Epidermal melanocyte (primary cell): ENCODE results near the gene KASH5.
"Not testable (repeated sequence)": the region's sequence is repeated elsewhere in the genome, so short reads cannot be mapped to it uniquely, and the experiment has no call there.

Experiments used
- DNase-seq: peaks from one replicate; pipeline ENCODE4 v3.0.0; 2011; ENCODE audit warnings: low spot score; ENCODE audit not compliant: insufficient read length

The KASH5 gene

GRCh38 chr19:49435670-49436069, 47.6 kb downstream of the KASH5 start:
- DNase-seq, result peak; percentile 8

DNA sequence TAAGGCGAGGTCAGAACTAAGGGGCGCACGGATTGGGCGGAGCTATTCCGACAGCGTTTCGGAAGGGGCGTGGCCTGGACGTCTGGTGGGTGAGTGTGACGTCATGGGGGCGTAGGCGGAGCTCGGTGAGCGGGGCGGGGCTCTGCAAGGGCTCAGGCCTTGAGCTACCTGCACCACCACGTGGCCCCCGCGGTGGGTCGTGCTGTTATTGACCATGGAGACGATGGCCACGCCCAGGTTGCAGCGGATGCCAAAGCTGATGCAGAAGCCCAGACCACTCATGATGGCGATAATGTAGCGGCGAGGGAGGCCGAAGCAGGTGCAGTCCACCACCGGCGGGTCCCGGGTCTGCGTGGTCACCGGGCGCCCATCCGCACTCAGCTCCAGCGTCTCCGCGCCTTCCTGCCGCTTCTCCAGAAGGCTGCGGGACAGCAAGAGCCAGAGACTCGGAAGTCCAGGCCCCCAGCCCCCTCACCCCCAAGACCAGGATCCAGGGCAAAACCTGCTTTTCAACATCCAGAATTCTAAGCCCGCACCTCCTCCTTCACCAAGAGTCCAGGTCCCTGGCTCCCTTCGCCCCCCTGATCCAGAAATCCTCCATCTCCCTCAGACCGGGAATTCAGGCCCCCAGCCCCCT, 48.5 kb downstream of the KASH5 start:
- peak; percentile 12 for DNase-seq

- peak; percentile 14 for DNase-seq
Observed at GRCh38 chr19:49437231-49437630, 49.2 kb downstream of the KASH5 start.

DNA sequence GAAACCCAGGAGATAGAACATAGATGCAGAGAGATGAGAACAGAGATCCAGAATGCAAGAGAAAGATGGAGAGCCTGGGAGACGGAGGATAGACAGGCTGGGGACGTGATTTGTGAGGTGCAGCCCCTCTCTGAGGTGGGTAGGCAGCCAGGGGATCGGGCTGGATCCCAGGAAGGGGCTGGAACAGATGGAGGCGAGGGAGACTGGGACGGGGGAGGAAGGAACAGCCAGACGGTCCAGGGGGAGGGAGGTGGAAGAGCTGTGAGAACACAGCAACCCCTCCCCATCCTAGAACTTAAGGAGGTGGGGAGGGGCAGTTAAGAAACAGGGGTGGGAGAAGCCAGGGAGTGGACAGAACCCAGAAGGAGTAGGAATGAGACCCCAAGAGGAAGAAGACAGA, 50.2 kb downstream of the KASH5 start:
- no peak for DNase-seq

GRCh38 chr19:49439836-49440235, 51.8 kb downstream of the KASH5 start:
- peak; percentile 17 for DNase-seq

DNA sequence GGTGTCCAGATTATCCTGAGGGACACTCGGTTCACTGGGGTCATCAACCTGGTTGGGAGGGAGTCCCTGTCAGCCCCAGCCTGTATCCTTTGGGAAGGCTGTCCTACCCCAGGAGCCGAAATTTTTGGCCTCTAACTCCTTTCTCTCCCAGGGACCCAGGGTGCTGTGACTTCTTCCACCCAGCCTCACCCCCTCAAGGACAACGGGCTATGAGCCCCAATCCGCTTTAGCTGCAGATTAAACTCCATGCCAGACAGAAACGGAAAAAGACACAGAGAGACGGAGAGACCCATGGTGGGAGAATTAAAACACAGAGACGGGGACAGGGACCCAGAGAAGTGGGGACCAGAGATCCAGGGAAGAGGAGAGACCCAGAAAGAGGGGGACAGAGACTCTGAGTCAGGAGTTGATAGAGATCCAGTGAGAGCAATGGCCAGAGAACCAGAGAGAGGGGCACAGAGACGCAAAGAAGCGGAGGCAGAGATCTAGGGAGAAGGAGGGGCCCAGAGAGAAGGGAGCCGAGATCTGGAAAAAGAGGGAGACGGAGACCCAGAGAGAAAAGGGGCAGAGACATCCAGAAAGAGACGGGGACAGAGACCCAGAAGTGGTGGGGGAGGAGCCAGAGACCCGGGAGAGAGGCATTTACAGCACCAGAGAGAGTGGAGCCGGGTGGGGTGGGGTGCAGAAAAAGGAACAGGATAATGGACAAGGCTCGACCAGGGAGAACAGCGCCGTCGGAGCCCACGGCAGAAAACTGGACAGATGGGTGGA, 52.6 kb downstream of the KASH5 start:
- DNase-seq, result peak; percentile 17

- peak; percentile 16 for DNase-seq
Observed at GRCh38 chr19:49441210-49441959, 53.3 kb downstream of the KASH5 start, which contains the start of gene SLC17A7. Gene SLC17A7 (minus strand): TSS chr19:49441527. CDS start chr19:49441379, 148 bp downstream.

DNA sequence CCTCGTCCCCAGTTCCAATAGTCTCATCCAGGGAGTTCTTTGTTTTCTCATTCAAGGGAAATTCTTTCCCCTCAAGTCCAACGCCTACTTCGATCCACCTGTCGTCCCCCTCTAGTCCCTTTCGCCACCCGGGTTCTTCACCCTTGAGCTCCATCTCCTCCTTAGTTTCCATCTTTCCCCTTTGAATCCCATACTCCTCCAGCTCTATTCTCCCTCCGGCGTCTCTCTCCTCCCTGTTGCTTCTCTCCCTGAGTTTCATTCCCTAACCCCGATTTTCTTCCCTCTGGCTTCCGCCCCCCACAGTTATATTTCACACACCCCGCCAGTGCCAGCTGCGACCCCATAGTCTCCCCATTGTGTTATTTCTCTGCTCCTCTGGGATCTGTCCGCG, 53.9 kb downstream of the KASH5 start:
- DNase-seq, result peak; percentile 20

- DNase-seq, result peak; percentile 56
Observed at GRCh38 chr19:49442354-49442753, 54.3 kb downstream of the KASH5 start.

DNA sequence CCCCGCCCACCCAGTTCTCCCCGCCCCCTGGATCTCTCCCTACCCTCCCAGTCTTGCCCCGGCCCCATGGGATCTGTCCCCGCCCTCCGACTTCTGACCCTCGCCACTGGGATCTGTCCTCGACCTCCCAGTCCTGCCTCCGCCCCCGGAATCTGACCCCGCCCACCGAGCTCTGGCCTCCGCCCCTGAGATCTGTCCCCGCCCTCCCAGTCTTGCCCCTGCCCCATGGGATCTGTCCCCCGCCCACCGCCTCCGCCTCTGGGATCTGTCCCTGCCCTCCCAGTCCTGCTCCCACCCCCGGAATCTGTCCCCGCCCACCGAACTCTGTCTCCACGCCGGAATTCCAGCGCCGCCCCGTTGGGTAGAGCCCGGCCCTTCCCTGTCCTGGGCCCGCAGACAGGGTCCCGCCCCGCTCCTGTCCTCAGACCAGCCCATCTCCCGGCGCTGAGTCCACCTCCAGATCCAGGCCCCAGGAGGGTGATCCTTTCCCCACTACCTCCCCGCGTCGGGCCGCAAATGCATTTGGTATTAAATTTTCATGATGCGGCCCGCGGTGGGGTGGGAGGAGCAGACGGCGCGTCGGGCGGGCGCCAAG, 54.8 kb downstream of the KASH5 start:
- peak; percentile 92 for DNase-seq

GRCh38 chr19:49443366-49444099, 55.5 kb downstream of the KASH5 start:
- peak; percentile 92 for DNase-seq

- not testable (repeated sequence) for DNase-seq
Observed at GRCh38 chr19:49444100-49444700, 56.2 kb downstream of the KASH5 start.

DNA sequence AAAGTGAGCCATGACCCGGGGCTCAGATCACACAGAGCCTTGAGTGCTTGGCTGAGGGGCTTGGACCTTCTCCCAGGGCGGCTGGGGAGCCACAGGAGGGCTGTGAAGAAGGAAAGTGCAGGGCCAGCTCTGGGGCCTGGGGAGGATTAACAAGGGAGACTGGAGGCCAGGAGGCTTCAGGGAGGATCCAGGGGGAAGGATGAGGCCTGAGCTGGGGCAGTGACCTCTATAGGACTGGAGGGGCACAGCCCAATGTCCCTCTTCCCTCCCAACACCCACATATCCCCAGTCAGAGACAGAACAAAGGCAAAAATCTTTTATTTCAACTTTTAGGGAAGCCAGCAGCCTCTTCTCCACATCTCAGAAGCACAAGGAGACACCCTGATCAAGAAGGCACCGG, 57.9 kb downstream of the KASH5 start:
- no peak for DNase-seq

- peak; percentile 11 for DNase-seq
Observed at GRCh38 chr19:49447485-49448431, 59.7 kb downstream of the KASH5 start.

- no peak for DNase-seq
Observed at GRCh38 chr19:49448432-49448786, 60.4 kb downstream of the KASH5 start.

DNA sequence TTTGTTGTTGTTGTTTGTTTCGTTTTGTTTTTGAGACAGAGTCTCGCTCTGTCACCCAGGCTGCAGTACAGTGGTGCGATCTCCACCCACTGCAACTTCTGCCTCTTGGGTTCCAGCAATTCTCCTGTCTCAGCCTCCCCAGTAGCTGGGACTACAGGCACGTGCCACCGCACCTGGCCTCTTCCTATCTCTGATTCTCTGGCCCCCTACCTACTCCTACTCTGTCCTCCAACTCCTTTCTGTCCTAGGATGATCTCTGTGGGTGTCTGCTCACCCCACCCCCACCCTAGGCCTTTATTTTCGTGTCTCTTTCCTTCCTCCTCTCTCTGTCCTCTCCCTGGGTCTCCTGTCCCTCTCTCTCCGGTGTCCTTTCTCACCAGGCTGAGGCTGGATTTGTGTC, 62.4 kb downstream of the KASH5 start:
- DNase-seq, result no peak

DNA sequence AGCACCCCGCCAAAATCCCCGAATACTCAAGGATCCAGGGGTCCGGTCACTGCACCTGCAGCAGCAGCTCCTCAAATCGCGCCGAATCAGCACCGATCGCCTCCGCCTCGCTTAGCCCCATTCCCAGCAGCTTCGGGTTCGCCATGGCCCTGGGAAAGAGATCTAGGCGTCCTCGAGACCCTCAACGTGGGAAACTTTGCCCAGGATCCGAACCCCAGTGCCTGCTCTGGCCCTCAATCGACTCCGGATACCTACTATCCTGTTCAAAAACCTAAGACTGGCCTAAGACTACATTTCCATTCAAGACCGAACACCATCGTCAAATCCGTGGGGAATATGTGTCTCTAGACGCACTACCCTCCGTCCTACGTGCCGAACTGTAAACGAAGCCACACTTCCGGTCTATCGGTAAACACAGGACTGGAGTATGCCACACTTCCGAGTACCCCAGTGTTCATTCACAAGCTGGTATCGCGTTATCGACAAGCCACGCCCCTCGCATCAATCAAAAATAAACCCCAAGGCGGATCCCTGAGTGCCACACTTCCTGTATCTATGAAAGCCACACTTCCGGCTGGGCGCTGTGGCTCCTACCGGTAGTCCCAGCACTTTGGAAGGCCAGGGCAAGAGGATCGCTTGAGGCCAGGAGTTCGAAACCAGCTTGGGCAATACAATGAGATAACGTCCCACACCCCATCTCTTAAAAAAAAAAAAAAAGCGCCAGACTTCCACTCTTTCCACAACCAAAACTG, 63.6 kb downstream of the KASH5 start, which contains the start of gene PIH1D1:
Gene PIH1D1, minus strand, starts transcription at position 385 of the 752 bp plus-strand sequence. Its CDS starts 240 bp downstream, at position 145.
- peak; percentile 95 for DNase-seq

GRCh38 chr19:49453013-49453756, 65.1 kb downstream of the KASH5 start, which contains the start of gene ALDH16A1:
Gene ALDH16A1 (plus strand): TSS chr19:49453225. CDS start chr19:49453332, 107 bp downstream.
- DNase-seq, result peak; percentile 93
